GM21367 (cell line): ENCODE data around the gene SAV1.
"Not testable (repeated sequence)": the region's sequence is repeated elsewhere in the genome, so short reads cannot be mapped to it uniquely, and the experiment has no call there.

Experiments used
- ATAC-seq: cut with Tn5 transposase; IDR thresholded peaks from one replicate; pipeline ENCODE4 v1.9.1; 2021; ENCODE audit not compliant: unreplicated experiment

The SAV1 gene

DNA sequence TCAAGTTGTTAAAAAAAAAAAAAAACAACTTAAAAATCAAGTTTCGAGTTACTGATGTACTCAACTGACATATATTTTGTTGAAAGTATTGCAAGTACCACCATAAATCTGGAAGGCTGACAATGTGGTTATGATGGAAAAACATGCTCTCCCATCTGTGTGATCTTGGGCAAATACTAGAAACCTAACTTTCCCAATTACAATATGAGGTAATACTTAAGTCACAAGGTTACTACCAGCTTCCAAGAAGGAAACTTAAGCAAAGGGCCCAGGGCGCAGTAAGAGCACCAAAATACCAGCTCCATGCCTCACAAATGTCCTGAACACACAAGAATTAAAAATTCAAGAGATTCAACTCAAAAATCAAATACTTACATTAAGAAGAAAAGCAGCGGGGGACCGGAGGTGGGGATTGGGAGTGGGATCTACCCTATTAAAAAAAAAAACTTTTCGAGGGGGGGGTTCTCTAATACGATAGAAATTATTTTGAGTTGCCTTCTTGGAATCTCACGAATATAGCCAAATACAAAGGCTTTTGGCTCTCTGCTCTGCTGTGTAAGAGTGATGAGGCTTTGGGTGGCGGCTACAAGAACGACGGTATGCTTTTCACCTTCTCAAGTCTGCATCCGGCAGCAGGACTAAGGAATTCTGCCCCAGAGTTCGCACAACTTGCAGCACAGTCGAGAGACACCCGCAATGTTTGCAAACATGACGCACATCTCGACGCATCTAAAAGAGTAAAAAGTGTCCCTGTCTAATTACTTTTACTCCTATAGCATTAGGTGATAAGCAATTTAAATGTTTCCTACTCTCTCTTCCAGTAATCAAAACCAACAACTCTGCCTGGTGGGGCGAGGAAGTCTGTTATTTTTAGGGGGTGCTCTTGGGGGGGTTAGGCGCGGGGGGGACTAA lies 1.1 kb downstream of the SAV1 start:
- no peak for ATAC-seq

DNA sequence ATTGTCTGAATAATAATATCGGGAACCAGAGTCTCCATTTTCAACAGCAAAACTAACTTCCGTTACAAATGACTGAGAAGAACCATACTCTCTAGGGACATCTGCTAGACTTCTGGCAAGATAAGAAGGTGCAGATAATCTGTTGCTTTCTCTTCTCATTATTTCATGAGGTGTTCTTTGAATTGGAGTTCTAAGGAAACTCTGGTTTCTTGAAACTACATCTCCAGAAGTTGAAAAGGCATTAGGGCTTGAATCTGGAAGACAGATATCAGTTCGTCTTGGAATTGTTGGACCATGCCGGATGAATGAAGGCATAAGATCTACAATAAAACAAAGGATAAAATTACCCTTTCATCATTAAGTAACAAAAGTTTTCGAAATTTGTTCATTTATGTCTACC lies 2.8 kb downstream of the SAV1 start:
- ATAC-seq: peak; percentile 40

DNA sequence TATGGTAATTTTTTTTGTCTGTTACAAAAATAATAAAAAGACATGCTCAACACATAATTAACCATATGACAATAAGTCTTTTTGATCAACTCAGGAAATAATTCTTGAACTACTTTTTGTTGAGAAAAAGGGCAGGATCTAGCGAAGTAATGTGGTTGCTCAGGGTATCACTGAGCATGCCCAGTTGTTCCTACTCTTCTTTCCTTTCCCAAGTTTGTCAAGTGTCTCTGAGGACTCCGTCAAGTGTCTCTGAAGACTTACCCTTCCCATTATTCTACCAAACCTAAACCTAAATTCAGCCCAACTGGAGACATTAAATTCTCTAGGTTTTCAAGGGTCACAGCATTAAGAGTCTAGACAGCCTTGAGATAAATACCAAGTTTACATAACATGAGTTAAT lies 3.5 kb downstream of the SAV1 start:
- ATAC-seq: not testable (repeated sequence)

DNA sequence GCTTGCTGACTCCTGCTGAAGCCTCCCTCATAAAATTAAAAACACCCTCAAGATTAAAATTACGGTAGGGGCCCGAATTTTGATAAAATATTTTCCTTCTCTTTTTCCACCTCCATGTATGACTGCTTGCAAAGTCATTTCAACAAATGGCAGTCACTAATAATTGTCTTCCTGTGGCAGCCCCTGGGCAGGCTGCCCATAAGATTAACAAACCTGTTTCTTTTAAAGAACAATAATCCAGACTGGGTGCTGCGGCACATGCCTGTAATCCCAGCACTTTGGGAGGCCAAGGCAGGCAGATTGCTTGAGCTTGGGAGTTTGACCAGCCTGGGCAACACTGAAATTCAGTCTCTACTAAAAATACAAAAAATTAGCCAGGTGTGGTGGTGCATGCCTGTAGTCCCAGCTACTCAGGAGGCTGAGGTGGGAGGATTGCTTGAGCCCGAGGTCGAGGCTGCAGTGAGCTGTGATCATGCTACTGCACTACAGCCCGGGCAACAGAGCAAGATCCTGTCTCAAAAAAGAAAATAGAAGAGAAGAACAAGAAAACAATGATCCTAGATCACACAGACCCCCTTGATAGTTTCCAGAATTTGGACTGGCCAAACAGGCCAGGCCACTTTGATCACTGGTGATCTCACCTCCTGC lies 8.7 kb downstream of the SAV1 start:
- ATAC-seq: no peak

DNA sequence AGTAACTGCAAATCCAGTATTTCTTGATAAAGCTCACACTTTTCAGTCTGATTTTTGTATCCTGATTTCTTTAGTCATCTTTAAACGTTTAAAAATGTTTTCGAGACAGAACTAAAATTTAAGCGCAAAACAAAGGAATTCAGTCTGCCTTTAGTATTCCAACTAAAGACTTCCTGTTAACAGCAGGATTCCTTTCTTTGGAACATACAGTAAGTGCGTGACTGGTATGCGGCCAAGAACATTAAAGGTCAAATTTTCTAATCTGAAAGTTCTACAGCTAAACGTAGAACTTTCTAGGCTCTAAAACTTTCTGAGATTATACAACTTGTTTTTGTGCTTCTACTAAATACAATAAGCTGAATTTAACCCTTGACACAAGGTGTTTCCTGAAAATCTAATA lies 9.9 kb downstream of the SAV1 start:
- no peak for ATAC-seq

DNA sequence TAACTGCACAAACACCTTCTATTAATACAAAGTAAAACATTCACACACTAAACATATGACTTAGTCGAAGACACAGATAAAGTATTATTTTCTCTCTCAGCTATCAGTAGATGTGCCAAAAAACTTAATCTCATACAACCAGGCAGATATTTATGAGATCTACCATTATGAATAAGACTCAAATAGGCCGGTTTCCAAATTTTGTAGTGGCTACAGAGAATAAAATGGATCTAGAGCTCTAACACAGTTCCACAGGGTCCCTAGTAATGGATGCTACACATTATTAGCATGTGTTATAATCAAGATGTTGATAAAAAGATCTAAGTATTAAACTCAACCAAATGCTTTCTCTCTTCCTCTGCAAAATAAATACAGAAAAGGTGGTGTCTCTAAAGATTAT lies 10.4 kb downstream of the SAV1 start:
- ATAC-seq: no peak

DNA sequence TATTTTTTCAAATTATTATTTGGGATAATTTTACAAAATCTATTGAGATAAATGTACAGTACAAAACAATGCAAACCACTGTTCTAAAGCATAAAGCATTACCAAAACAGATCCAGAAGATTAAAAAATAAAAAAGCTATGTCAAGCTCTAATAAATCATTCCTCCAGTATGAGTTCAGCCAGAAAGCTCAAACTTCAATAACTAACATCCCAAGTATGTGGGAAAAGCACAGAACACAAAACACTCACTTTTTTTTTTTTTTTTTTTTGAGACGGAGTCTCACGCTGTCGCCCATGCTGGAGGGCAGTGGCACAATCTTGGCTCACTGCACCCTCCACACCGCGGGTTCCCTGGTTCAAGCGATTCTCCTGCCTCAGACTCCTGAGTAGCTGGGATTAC lies 11.3 kb downstream of the SAV1 start:
- no peak for ATAC-seq

DNA sequence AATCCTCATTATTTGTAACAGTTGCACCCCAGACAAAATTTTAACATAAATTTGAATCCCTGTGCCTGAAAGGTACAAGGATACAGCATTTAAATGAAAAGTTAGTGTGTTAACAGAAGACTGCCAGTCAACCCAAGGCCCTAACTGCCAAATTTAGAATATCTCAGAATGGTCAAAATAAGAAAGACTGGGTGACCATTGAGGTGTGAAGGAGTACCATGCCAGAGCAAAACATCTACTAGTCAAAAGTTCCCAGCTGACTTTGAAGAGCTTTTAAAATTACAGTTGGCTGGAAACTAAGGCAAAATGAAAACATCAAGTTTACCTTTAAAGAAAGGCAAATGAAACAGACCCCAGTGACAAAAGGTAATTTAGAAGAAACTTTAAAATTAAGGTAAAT lies 18.4 kb downstream of the SAV1 start:
- ATAC-seq: no peak

DNA sequence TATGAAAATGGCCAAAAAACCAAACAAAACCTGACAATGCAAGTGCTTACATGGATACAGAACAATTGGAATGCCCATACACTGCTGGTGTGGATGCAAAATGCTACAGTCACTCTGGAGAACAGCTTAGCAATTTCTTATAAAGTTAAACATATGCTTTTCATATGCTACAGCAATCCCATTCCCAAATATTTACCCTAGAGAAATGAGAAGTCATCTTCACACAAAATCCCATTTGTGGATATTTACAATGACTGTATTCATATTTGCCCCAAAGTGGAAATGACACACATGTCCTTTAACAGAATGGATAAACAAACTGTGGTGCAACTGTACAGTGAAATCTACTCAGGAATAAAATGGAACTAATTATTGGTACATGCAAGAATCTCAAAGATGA lies 20.4 kb downstream of the SAV1 start:
- no peak for ATAC-seq

DNA sequence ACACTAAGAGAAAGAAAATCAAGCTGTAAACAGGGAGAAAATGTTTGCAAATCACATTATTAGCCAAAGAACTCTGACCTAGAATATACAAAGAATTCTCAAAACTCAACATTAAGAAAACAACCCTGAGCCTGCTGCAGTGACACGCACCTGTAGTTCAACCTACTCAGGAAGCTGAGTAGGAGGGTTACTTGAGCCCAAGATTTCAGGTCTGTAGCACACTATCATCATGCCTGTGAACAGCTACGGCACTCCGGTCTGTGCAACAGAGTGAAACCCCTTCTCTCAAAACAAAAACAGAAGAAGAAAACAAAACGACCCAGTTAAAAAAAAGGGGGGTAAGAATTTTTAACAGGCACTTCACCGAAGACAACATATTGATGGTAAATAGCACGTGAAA lies 20.8 kb downstream of the SAV1 start:
- ATAC-seq: peak; percentile 77

DNA sequence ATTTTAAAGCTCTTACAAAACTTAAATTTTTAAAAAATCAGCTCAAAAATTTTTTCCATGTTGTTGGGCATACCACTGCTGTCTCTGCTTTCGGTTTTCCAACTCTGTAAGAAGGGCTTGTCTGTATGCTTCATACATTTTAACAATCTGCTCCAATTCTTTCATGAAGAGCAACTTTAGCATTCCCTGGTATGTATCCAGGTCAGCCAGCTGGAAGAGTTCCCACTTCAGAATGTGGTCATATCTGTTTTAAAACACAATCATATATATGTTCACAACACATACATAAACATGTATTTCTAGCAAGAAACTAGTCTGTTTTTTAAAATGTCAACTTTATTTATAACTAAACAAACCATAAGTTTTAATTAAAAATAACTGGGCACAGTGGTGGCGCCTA lies 33.0 kb downstream of the SAV1 start:
- ATAC-seq: no peak

DNA sequence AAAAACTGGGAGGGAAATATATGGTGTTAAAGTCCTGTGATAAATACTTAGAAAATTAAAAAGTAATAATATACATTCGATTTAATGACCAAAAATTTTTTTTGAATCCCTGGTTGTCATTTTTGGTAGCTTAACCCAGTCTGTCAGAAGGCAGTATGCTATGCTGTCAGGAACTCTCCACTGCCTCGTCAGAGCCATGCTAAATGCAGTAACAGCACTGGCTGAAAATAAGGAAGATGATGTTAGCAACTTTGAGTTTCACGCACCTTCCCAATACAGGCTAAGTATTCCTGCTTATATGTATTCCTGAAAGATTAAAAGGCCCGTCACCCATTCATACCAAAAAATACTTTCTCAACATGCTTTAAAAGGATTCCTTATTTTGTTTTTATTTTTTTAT lies 34.2 kb downstream of the SAV1 start:
- no peak for ATAC-seq

DNA sequence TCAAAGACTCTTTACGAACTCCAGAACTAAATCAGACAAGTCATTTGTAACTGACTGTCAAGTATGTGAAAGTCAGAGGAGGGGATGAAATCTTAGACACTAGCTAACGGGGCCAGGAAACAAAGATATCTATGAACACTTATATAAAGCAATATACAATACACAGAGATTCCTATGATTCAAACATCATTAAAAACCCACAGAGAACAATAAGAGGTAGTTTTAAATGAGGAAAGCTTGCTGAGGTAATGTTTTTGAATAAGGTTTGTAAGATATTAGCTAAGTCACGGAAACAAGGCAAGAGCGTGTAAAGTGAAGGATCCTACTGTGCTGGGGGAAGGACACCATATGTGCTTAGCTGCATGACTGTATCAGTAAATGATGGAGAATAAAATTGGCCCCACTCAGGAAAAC lies 36.7 kb downstream of the SAV1 start:
- ATAC-seq: no peak

DNA sequence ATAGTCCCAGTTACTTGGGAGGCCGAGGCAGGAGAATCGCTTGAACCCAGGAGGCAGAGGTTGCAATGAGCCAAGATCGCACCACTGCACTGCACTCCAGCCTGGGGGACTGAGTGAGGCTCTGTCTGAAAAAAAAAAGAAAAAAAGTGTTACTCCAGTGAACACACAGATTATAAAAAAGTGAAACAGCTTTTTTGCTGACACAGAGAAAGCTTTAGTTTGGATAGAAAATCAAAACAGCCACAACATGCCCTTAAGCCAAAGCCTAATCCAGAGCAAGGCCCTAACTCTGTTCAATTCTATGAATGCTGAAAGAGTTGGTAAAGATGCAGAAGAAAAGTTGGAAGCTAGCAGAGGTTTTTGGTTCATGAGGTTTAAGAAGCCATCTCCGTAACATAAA lies 43.2 kb downstream of the SAV1 start:
- ATAC-seq: not testable (repeated sequence)

DNA sequence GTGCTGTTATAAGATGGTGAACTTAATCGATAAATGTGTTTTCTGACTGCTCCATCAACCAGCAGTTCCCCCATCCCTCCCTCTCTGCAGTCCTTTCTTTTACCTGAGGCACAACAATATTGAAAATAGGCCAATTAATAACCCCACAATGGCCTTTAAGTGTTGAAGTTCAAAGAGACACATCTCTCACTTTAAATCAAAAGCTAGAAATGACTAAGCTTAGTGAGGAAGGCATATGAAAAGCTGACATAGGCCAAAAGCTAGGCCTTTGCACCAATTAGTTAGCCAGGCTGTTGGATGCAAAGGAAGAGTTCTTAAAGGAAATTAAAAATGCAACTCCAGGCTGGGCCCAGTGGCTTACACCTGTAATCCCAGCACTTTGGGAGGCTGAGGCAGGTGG lies 43.7 kb downstream of the SAV1 start:
- no peak for ATAC-seq

DNA sequence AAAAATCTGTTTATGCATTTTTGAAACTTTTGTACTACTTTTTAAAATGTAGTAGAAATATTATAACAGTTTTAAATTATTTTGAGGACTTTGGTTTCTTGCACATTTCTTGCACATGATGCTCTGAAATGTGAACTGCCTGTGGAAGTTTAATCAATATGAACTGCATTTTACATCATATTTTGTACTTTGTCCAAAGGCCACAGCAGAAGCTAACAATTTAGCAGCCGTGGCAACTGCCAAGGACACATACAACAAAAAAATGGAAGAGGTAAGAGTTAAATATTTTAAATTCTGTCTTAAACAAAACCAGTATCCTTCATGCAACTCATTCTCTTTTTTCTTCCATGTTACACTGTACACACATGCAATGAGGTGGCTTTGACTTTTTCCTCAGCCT lies 45.1 kb downstream of the SAV1 start:
- no peak for ATAC-seq

DNA sequence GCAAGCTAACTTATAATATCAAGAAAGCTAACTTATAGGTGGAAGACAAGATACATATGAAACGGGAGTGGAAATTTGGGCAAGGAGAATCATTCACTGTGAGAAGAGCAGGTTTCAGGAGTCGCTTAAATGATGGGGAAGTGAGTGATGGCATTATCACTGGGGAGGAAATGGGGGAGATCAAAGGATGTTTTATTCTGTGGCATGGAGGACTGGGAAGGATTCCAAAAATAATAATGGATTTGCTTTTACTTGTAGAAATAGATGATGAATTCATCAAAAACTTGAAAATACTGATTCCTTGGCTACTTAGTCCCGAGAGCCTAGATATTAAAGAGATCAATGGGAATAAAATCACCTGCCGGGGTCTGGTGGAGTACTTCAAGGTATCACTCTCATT lies 47.8 kb downstream of the SAV1 start:
- no peak for ATAC-seq

DNA sequence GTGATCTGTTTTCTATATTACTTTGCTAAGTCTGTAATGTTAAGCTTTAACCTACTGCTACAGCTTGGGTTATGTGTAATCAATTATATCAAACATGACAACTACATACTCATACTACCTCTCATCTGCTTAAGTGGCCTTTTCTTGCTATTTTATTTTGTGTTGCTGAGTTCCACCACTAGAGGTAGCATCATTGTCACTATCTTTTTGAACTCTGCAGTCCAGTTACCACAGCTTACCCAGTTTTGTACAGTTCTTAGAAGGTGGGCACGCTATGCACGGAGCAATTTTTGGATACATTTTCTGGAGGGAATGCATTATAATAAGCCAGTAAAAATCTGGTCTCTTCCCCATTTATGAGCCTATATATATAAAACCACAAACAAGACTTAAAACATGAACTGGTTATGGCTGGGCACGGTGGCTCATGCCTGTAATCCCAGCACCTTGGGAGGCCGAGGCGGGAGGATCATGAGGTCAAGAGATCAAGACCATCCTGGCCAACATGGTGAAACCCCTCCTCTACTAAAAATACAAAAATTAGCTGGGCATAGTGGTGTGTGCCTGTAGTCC lies 48.5 kb downstream of the SAV1 start:
- ATAC-seq: no peak

DNA sequence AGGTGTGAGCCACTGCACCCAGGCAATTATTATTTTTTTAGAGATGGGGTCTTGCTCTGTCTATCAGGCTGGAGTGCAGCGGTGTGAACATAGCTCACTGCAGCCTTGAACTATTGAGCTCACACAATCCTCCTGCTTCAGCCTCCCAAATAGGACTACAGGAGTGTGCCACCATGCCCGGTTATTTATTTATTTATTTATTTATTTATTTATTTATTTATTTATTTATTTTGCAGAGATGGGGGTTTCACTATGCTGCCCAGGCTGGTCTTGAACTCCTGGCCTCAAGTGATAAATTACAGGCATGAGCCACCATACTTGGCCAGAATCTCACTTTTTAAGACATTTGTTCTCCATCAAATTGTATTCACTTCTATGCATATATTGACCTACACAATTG lies 51.8 kb downstream of the SAV1 start:
- ATAC-seq: no peak

DNA sequence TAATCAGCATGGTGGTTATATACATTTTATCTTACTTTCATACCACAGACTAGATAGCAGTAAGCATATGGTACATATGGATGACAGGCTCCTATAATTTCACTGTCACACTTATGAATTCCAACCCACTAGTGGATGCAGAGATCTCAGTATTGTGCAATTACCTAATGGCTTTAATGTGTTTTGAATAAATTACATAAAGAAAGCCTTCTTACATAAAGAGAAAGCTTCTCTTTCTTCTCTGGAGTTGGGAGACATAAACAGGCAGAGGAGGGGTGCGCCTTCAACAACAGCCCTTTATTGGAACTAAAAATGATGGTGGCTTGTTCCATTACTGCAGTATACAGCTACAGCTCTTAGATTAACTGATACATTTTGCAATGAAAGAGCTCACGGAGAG lies 52.6 kb downstream of the SAV1 start:
- ATAC-seq: no peak

DNA sequence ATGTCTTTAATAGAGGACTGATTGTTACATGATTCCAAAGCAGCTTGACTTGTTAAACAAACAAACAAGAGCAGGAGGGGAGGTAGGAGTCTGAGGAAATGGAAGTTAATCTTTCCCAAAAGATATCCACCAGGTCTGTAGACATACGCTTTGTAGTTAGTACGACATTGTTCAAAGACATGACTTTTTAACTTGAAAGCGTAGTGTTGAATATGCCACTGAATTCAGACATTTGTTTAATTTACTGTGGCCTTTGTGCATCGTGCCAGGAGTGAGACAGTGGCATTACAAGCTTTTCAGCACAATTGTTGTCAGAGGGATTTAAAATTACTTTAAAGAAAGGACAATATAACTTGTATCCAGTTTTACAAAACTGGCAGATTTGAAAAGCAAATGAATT lies 53.0 kb downstream of the SAV1 start:
- no peak for ATAC-seq

DNA sequence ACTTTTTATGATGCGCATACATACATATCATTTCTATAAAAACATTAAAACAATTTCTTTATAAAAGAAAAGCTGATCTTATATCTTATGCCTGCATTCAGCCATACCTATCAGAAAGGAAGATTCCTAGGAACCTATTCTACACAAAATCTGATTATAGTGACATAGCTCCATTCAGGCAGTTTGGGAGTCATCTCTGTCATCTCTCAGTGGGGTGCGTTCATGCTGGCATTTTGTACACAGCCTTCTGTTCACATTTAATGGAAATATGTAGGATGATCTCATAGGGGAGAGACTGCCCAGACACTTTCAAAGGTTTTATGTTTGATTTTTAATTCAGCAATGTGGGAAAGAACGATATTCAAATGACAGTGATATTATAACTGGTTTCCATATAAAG lies 55.3 kb downstream of the SAV1 start:
- ATAC-seq: no peak
